ENCODE measurements around the gene VSX1. TPM values are rescaled to one million over a fixed set of nuclear protein-coding genes. Genes with fewer than 3 reads are reported as not detected.

VSX1 gene
- total RNA-seq, 1 experiment from 2014 or later: not detected

DNA sequence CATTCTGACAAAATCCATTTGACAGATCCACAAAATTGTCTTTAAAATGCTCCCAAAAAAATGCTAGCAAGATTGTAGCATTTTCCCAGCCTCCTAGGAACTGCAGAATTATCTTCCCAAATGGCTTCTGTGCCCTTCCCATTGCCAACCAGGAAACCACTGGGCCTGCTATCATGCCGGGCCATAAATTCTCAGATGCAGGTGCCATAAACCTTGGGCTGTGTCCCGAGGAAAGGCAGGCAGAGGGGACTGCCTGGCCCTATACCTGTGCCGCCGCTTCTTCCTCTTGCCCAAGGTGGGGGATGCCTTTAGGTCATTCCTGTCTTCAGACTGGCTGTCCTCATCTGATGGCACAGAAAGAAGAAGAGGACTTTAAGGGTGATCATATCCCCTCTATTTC, 2.8 kb downstream of the VSX1 start:
- Mint-ChIP-seq H3K9me3 (ENCODE audit: unreplicated experiment) (no peaks in the 10 kb centered on the region), H3K4me1 (ENCODE audit: insufficient read depth, unreplicated experiment) (peaks cover 8% of the 10 kb centered on the region), H3K36me3 (ENCODE audit: insufficient read depth, unreplicated experiment) (no peaks in the 10 kb centered on the region), H3K27ac (ENCODE audit: low read depth, unreplicated experiment) (no peak overlapping the region), H3K27me3 (ENCODE audit: insufficient read depth, unreplicated experiment) (peaks cover 45% of the 10 kb centered on the region), H3K4me3 (ENCODE audit: unreplicated experiment) (no peak overlapping the region)
- TF ChIP-seq CTCF (IDR thresholded peaks at IDR 0.05; ENCODE audit: unreplicated experiment): no peak
- no TSS peak for BruUV-seq (replicated peaks)
- CTCF ChIA-PET: interaction anchor here (0.6 to 6.2 kb wide), 6 partner anchors 14 to 103 kb away, joined by 3 to 40 read pairs (median 8); no protein-coding TSS in a partner anchor
- intact Hi-C loops (cut with micrococcal nuclease): no loop called here
- no peak for DNase-seq (ENCODE audit: unreplicated experiment)
- POLR2A ChIA-PET: interaction anchor here (1.1 to 1.8 kb wide), 3 partner anchors 86 to 154 kb away, joined by 3 to 8 read pairs (median 3); no protein-coding TSS in a partner anchor

DNA sequence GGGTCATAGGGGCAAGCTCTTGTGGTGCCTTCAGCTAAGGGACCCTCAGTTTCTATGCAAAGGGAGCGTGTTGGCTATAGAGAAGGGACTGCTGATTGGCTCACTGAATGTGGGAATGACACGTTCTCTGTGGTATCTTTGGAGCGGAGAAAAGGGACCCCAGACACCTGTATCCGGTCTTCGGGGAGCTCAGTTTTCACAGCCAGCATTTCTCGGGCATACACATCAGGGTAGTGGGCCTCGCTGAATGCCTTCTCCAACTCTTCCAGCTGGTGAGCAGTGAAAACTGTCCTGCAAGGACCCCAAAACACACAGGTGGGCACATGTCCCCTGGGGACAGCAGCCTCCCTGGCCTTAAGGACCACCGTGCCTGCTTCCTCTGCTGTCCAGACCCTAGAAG, 3.3 kb downstream of the VSX1 start:
- CTCF ChIA-PET: interaction anchor here (0.6 to 6.2 kb wide), 10 partner anchors 13 to 344 kb away, joined by 3 to 40 read pairs (median 4); no protein-coding TSS in a partner anchor
- H3K27ac Mint-ChIP-seq (ENCODE audit: low read depth, unreplicated experiment): no peak overlapping the region
- H3K36me3 Mint-ChIP-seq (ENCODE audit: insufficient read depth, unreplicated experiment): no peaks in the 10 kb centered on the region
- BruUV-seq (replicated peaks): no TSS peak
- POLR2A ChIA-PET: interaction anchor here (1.1 to 1.8 kb wide), 3 partner anchors 85 to 154 kb away, joined by 3 to 8 read pairs (median 3); no protein-coding TSS in a partner anchor
- no peak overlapping the region for H3K4me3 Mint-ChIP-seq (ENCODE audit: unreplicated experiment)
- no peak for DNase-seq (ENCODE audit: unreplicated experiment)
- TF ChIP-seq CTCF (IDR thresholded peaks at IDR 0.05; ENCODE audit: unreplicated experiment): no peak
- intact Hi-C loops (cut with micrococcal nuclease): no loop called here
- peaks cover 8% of the 10 kb centered on the region for H3K4me1 Mint-ChIP-seq (ENCODE audit: insufficient read depth, unreplicated experiment)
- peaks cover 40% of the 10 kb centered on the region for H3K27me3 Mint-ChIP-seq (ENCODE audit: insufficient read depth, unreplicated experiment)
- no peaks in the 10 kb centered on the region for H3K9me3 Mint-ChIP-seq (ENCODE audit: unreplicated experiment)

DNA sequence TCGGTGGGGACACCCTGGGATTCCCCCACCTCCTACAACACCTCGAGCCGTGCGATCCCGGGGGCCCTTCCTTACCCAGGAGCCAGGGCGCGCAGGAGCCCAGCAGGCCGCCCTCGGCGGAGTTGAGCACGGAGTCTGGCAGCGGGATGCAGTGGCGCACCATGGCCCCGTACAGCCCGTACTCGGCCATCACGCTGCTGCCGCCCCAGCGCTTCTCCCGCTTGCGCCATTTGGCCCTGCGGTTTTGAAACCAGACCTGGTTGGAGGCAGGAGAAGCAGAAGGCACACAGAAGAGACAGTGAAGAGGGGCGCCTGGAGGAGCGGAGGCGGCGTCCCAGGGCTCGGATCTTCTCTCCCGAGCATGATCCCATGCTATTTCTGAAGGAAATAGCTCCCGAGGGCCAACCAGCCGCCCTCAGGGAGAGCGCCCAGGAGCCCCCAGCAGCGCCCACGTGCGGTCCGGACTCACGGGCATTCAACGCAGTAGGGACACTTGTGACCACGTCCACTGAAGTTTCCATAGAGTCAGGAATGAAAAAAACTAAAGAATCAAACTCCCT, 4.3 kb downstream of the VSX1 start:
- intact Hi-C loops (cut with micrococcal nuclease): no loop called here
- ChIA-PET CTCF (interaction anchor here (0.7 to 6.2 kb wide), 12 partner anchors 10 to 345 kb away, joined by 3 to 40 read pairs (median 4); no protein-coding TSS in a partner anchor), POLR2A (interaction anchor here (1.8 kb wide), 1 partner anchor 101 kb away, joined by 8 read pairs; no protein-coding TSS in a partner anchor)
- Mint-ChIP-seq H3K4me1 (ENCODE audit: insufficient read depth, unreplicated experiment) (peaks cover 8% of the 10 kb centered on the region), H3K4me3 (ENCODE audit: unreplicated experiment) (no peak overlapping the region), H3K36me3 (ENCODE audit: insufficient read depth, unreplicated experiment) (no peaks in the 10 kb centered on the region), H3K27me3 (ENCODE audit: insufficient read depth, unreplicated experiment) (peaks cover 39% of the 10 kb centered on the region), H3K9me3 (ENCODE audit: unreplicated experiment) (no peaks in the 10 kb centered on the region), H3K27ac (ENCODE audit: low read depth, unreplicated experiment) (no peak overlapping the region)
- no TSS peak for BruUV-seq (replicated peaks)
- no peak for TF ChIP-seq CTCF (IDR thresholded peaks at IDR 0.05; ENCODE audit: unreplicated experiment)
- DNase-seq (ENCODE audit: unreplicated experiment): no peak

GRCh38 chr20:25076731-25077609, 5.0 kb downstream of the VSX1 start:
- Mint-ChIP-seq H3K4me3 (ENCODE audit: unreplicated experiment) (no peak overlapping the region), H3K4me1 (ENCODE audit: insufficient read depth, unreplicated experiment) (peaks cover 13% of the 10 kb centered on the region), H3K9me3 (ENCODE audit: unreplicated experiment) (no peaks in the 10 kb centered on the region), H3K27me3 (ENCODE audit: insufficient read depth, unreplicated experiment) (peaks cover 46% of the 10 kb centered on the region), H3K36me3 (ENCODE audit: insufficient read depth, unreplicated experiment) (no peaks in the 10 kb centered on the region), H3K27ac (ENCODE audit: low read depth, unreplicated experiment) (no peak overlapping the region)
- DNase-seq (ENCODE audit: unreplicated experiment): peak; percentile 86
- POLR2A ChIA-PET: interaction anchor here (0.6 to 1.3 kb wide), 4 partner anchors 14 to 195 kb away, joined by 3 read pairs; no protein-coding TSS in a partner anchor
- no TSS peak for BruUV-seq (replicated peaks)
- CTCF ChIA-PET: interaction anchor here (0.8 to 6.2 kb wide), 9 partner anchors 9 to 370 kb away, joined by 3 to 40 read pairs (median 4); no protein-coding TSS in a partner anchor
- intact Hi-C loops (cut with micrococcal nuclease): loop anchor here (1.0 kb wide), 1 partner anchor 102 kb away; no protein-coding TSS in a partner anchor
- TF ChIP-seq CTCF (IDR thresholded peaks at IDR 0.05; ENCODE audit: unreplicated experiment): peak; percentile 34
